Suprapubic skin (tissue), 4 donors: ENCODE measurements around the gene ZNF865. TPM values are rescaled to one million over a fixed set of nuclear protein-coding genes. Genes with fewer than 3 reads are reported as not detected.
A peak's percentile ranks its signal among the peaks of the same experiment; 100 is the strongest.
"Not testable (repeated sequence)": the region's sequence is repeated elsewhere in the genome, so short reads cannot be mapped to it uniquely, and the experiment has no call there.

Experiments
- DNase-seq, 2 donors: peaks; one replicate each; pipeline ENCODE4 v3.0.0-alpha.2; 2019; ENCODE audit warnings: low spot score in 2 of 2
- H3K27ac ChIP-seq: fragments of 200-600 bp; sonication (generic); one replicate; pipeline ENCODE4 v1.5.1; 2019
- H3K27me3 ChIP-seq: fragments of 200-600 bp; sonication (generic); one replicate; pipeline ENCODE4 v1.5.1; 2019
- H3K36me3 ChIP-seq: fragments of 200-600 bp; sonication (generic); one replicate; pipeline ENCODE4 v1.5.1; 2019
- H3K4me1 ChIP-seq: fragments of 200-600 bp; sonication (generic); one replicate; pipeline ENCODE4 v1.5.1; 2019
- H3K4me3 ChIP-seq: fragments of 200-600 bp; sonication (generic); one replicate; pipeline ENCODE4 v1.5.1; 2019; ENCODE audit warnings: mild to moderate bottlenecking
- H3K9me3 ChIP-seq: fragments of 200-600 bp; sonication (generic); one replicate; pipeline ENCODE4 v1.5.1; 2019
- CTCF ChIP-seq, 2 donors: fragments of 200-600 bp in 1 of 2; fragments of 450-650 bp in 1 of 2; sonication (generic) in 1 of 2; IDR thresholded peaks; one replicate each; pipeline ENCODE4 v1.5.1; 2016 to 2019; ENCODE audit warnings: antibody characterized with exemption in 2 of 2, mild to moderate bottlenecking in 1 of 2, moderate library complexity in 1 of 2
- EP300 ChIP-seq: sonication (generic); formaldehyde crosslinking; IDR thresholded peaks from one replicate; pipeline ENCODE4 v1.6.1; 2017; ENCODE audit warnings: antibody characterized with exemption
- POLR2A ChIP-seq, 2 donors: fragments of 450-650 bp; IDR thresholded peaks; one replicate each; pipeline ENCODE4 v1.6.1; 2017; ENCODE audit warnings: antibody characterized with exemption in 2 of 2, mild to moderate bottlenecking in 2 of 2, moderate library complexity in 2 of 2
- POLR2AphosphoS5 ChIP-seq, 3 donors: sonication (generic); formaldehyde crosslinking; IDR thresholded peaks; one replicate each; pipeline ENCODE4 v1.6.1; 2017; ENCODE audit warnings: antibody characterized with exemption in 3 of 3
- WGBS: methylation state at CpG from one replicate; pipeline ENCODE4 v1.1.5; 2018; 5-methylcytosine and 5-hydroxymethylcytosine counted together
- total RNA-seq, 4 donors: library from RNA; depleted of rRNA; stranded (reverse); fragments of >200 nt; gene quantifications; one replicate each; pipeline ENCODE4 v1.1.0, GENCODE V29; 2016

Gene ZNF865
- total RNA-seq, 4 donors from 2014 or later, result 7.6 to 14.2 (median 9.9) TPM

- WGBS, result no CpG with 5 or more reads among the region's 24 CpGs
- no peaks in the 10 kb centered on the region for H3K9me3 ChIP-seq
- peaks cover 23% of the 10 kb centered on the region for H3K36me3 ChIP-seq
- TF ChIP-seq POLR2AphosphoS5 (IDR thresholded peaks at IDR 0.05) (peak in 1 of 3 donors; percentile 22), CTCF (IDR thresholded peaks at IDR 0.05) (no peak), POLR2A (IDR thresholded peaks at IDR 0.05) (no peak)
- peak within 1 kb of the TSS; percentile 70 for H3K4me3 ChIP-seq
- H3K27ac ChIP-seq, result peak within 1 kb of the TSS; percentile 71
- H3K27me3 ChIP-seq, result peaks cover under 1% of the 10 kb centered on the region
- H3K4me1 ChIP-seq, result peaks cover 27% of the 10 kb centered on the region
- DNase-seq, result peak; percentile 89 to 92
These were observed 24.8 kb upstream of the ZNF865 start, which contains the start of gene ZNF579 for GRCh38 chr19:55580628-55581144. ZNF579 (minus strand) TSS chr19:55580848; CDS start chr19:55579639, 1,209 bp downstream.

- peaks cover 23% of the 10 kb centered on the region for H3K36me3 ChIP-seq
- 21% methylated on average over 8 of the region's 12 CpGs for WGBS
- DNase-seq, result no peak
These were observed 24.2 kb upstream of the ZNF865 start for GRCh38 chr19:55581145-55581822.

GRCh38 chr19:55581823-55582223 is 23.6 kb upstream of the ZNF865 start:
- Histone ChIP-seq H3K4me1 (peaks cover 38% of the 10 kb centered on the region), H3K27me3 (peaks cover 3% of the 10 kb centered on the region), H3K27ac (no peak overlapping the region), H3K36me3 (peaks cover 23% of the 10 kb centered on the region), H3K9me3 (no peaks in the 10 kb centered on the region), H3K4me3 (no peak overlapping the region)
- TF ChIP-seq CTCF (IDR thresholded peaks at IDR 0.05), result no peak
- TF ChIP-seq POLR2A (IDR thresholded peaks at IDR 0.05), result no peak
- no peak for TF ChIP-seq EP300
- no peak for TF ChIP-seq POLR2AphosphoS5 (IDR thresholded peaks at IDR 0.05)
- DNase-seq, result no peak
- WGBS, result 15% methylated on average over 6 of the region's 6 CpGs

More at GRCh38 chr19:55581145-55581822, 24.2 kb upstream of the ZNF865 start:
- H3K27ac ChIP-seq, result peak overlapping the region; percentile 71
- H3K4me3 ChIP-seq, result peak overlapping the region; percentile 70
- H3K9me3 ChIP-seq, result no peaks in the 10 kb centered on the region
- TF ChIP-seq EP300 (no peak), CTCF (IDR thresholded peaks at IDR 0.05) (no peak), POLR2A (IDR thresholded peaks at IDR 0.05) (no peak), POLR2AphosphoS5 (IDR thresholded peaks at IDR 0.05) (no peak)
- peaks cover 33% of the 10 kb centered on the region for H3K4me1 ChIP-seq
- peaks cover 3% of the 10 kb centered on the region for H3K27me3 ChIP-seq

- H3K36me3 ChIP-seq, result peaks cover 21% of the 10 kb centered on the region
- not testable (repeated sequence) for H3K27ac ChIP-seq, H3K27me3 ChIP-seq, H3K4me3 ChIP-seq, H3K9me3 ChIP-seq, DNase-seq
- 75% methylated on average over 4 of the region's 4 CpGs for WGBS
- peaks cover 43% of the 10 kb centered on the region for H3K4me1 ChIP-seq
These were observed 23.2 kb upstream of the ZNF865 start for GRCh38 chr19:55582284-55582683.

- not testable (repeated sequence) for DNase-seq, H3K27ac ChIP-seq, H3K9me3 ChIP-seq, H3K27me3 ChIP-seq, H3K4me3 ChIP-seq, H3K36me3 ChIP-seq
- H3K4me1 ChIP-seq, result peaks cover 49% of the 10 kb centered on the region
- 72% methylated on average over 8 of the region's 8 CpGs for WGBS
These were observed 21.6 kb upstream of the ZNF865 start for GRCh38 chr19:55583897-55584296.

- Histone ChIP-seq H3K36me3 (no peaks in the 10 kb centered on the region), H3K27ac (no peak overlapping the region), H3K27me3 (peaks cover 3% of the 10 kb centered on the region), H3K4me1 (peaks cover 42% of the 10 kb centered on the region), H3K4me3 (no peak overlapping the region), H3K9me3 (no peaks in the 10 kb centered on the region)
- WGBS, result 95% methylated on average over 11 of the region's 11 CpGs
- no peak for DNase-seq
- TF ChIP-seq POLR2AphosphoS5 (IDR thresholded peaks at IDR 0.05) (no peak), POLR2A (IDR thresholded peaks at IDR 0.05) (no peak), CTCF (IDR thresholded peaks at IDR 0.05) (no peak), EP300 (no peak)
These were observed 20.6 kb upstream of the ZNF865 start for GRCh38 chr19:55584871-55585270.
